NCI-H2107 treated with DMSO at 0.1 percent for 48 hours (cell line): Measurements from ENCODE around the gene PRKCA.

ENCODE experiments used
- DNase-seq: peaks from one replicate; lab custom pipeline; 2025; ENCODE audit not compliant: unreplicated experiment; lab: John Stamatoyannopoulos, UW

Gene PRKCA

GRCh38 chr17:66670206-66670605 is 367.8 kb downstream of the PRKCA start:
- DNase-seq, result no peak

GRCh38 chr17:66671156-66671555 is 368.7 kb downstream of the PRKCA start:
- no peak for DNase-seq

- DNase-seq, result peak; percentile 64
These were observed 371.4 kb downstream of the PRKCA start for GRCh38 chr17:66673668-66674276.

GRCh38 chr17:66675273-66675990 is 373.0 kb downstream of the PRKCA start:
- no peak for DNase-seq

- no peak for DNase-seq
These were observed 373.6 kb downstream of the PRKCA start for GRCh38 chr17:66675991-66676371.

- peak; percentile 11 for DNase-seq
These were observed 374.0 kb downstream of the PRKCA start for GRCh38 chr17:66676421-66676820.

- DNase-seq, result no peak
These were observed 375.0 kb downstream of the PRKCA start for GRCh38 chr17:66677201-66677981.

- no peak for DNase-seq
These were observed 375.6 kb downstream of the PRKCA start for GRCh38 chr17:66678061-66678460.

- DNase-seq, result no peak
These were observed 376.4 kb downstream of the PRKCA start for GRCh38 chr17:66678827-66679226.

GRCh38 chr17:66679631-66680517 is 377.5 kb downstream of the PRKCA start:
- no peak for DNase-seq

- DNase-seq, result no peak
These were observed 379.9 kb downstream of the PRKCA start for GRCh38 chr17:66682283-66682682.

GRCh38 chr17:66684261-66684660 is 381.8 kb downstream of the PRKCA start:
- no peak for DNase-seq

- DNase-seq, result no peak
These were observed 382.3 kb downstream of the PRKCA start for GRCh38 chr17:66684731-66685130.

GRCh38 chr17:66686601-66687000 is 384.2 kb downstream of the PRKCA start:
- DNase-seq, result no peak

- DNase-seq, result no peak
These were observed 385.3 kb downstream of the PRKCA start for GRCh38 chr17:66687570-66688284.

- no peak for DNase-seq
These were observed 386.8 kb downstream of the PRKCA start for GRCh38 chr17:66689221-66689620.

- DNase-seq, result no peak
These were observed 387.8 kb downstream of the PRKCA start for GRCh38 chr17:66690166-66690565.

- DNase-seq, result no peak
These were observed 389.4 kb downstream of the PRKCA start for GRCh38 chr17:66691644-66692420.

GRCh38 chr17:66692421-66692690 is 389.9 kb downstream of the PRKCA start:
- no peak for DNase-seq

GRCh38 chr17:66695098-66695497 is 392.7 kb downstream of the PRKCA start:
- DNase-seq, result no peak
